GM18867 (cell line): ENCODE results near the gene POPDC2.
"Not testable (repeated sequence)": the region's sequence is repeated elsewhere in the genome, so short reads cannot be mapped to it uniquely, and the experiment has no call there.

Experiments used
- ATAC-seq: cut with Tn5 transposase; IDR thresholded peaks from one replicate; pipeline ENCODE4 v1.9.1; 2021; ENCODE audit warnings: mild to moderate bottlenecking, moderate library complexity; ENCODE audit not compliant: unreplicated experiment

Gene POPDC2

GRCh38 chr3:119660474-119661440, at the start of gene POPDC2:
Gene POPDC2 (minus strand): TSS chr3:119660589. CDS start chr3:119660423, 166 bp downstream.
- ATAC-seq: no peak

DNA sequence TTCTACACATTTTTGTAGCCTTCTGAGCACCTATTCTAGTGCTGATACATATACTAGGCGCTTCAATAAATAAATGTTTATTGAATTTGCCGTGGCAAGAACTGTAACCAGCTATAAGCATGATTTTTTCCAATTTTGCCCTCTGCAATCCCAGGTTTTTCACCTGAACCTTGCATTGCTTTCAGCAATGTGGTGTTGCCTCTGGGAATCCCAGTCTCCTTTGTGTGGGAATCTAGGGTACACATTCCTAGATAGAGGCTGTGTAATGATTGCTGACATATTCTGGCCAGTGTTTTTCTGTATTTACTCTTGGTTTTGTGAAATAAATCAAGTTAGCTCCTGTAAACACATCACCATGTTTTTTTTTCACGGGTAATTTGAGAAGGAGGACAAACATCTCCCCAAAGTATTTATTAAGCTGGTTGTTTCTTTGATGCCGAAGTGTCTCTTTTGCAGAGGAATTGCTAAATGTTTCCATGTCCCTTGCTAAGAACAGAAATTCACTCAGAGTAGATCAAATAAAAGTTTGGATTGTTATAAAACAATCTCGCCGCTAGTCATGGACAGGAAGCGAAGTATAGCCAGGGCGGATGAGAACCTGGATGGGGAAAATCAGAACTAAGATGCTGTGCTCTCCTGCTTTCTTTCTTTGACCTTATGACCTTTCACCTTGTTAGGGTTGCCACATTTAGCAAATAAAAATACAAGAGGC, 43.6 kb upstream of the POPDC2 start:
- no peak for ATAC-seq

DNA sequence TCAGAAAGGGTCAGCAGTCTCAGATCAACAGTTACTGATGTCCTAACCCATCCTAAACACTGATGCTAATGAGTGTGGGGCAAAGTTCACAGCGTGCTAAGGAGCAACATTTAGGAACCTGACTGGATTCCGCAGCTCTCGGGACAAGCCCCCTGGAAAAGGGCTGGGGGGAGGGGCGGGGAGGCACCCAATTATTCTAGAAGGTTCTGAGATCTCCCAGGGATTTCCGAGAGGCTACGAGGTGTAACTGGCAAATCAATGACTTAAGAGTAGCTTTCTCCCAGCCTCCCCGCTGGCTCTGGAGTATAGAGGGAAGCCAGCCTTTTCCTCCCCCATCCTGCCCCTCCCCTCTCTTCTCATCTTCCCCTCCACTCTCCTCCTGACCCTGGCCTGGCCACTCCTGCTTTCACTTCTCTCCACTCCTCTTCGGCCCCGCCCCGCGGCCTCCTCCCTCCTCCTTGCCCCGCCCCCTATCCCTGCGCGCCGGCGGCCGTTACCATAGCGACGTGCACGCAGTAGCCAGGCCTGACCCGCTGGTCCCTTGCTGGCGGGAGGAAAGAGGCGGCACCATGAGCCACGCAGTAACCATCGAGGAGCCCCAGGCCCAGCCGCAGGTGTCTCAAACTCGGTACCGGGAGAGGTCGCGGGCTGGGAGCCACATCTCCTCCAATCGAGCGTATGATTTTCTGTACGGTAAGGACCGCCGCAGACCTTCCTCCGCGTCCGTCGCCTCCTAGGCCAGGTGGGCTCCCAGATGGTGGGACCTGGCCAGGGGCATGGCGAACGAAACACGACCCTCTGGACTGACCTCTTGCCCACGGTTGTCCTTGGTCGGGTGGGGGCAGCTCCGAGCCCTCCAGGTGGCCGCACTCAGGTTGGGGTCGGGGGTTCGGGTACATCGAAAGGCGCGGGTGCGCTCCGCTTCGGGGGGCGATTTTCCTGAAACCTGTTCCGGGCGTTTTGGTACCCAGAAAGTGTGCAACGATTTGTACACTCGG, 42.4 kb upstream of the POPDC2 start, which contains the start of gene CFAP91:
Gene CFAP91, plus strand, starts transcription at position 493 of the 998 bp plus-strand sequence. Its CDS starts 77 bp downstream, at position 570.
- ATAC-seq: peak; percentile 89

- ATAC-seq: peak; percentile 9
Measured at GRCh38 chr3:119700920-119701734, 40.7 kb upstream of the POPDC2 start.

DNA sequence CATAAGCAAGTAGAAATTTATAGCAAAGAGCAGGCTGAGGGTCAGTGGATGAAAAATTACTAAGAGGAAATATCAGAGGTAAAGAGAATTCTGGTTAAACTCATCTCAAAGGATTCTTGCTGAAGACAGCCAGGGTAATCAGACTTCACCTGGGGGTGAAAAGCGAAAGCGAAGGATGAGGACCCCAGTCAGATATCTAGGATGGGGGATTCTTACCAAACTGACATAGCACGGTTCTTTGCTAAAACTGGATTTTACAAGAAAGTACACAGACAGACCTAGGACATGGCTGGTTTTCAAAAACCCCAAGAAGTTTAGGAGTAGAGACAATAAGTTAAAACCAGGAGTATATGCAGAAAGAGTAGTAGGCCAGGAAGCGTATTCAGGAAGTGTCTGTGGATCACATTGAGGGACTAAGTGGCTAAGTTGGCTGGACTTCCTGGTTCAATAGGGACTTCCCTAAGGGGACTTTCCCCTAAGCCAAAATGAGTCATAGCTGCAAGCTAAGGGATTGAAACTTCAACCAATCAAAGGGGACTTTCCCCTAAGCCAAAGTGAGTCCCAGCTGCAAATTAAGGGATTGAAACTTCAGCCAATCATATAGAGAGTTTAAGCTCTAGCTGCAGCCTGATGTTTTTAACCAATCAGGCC, 40.0 kb upstream of the POPDC2 start:
- ATAC-seq: peak; percentile 37

DNA sequence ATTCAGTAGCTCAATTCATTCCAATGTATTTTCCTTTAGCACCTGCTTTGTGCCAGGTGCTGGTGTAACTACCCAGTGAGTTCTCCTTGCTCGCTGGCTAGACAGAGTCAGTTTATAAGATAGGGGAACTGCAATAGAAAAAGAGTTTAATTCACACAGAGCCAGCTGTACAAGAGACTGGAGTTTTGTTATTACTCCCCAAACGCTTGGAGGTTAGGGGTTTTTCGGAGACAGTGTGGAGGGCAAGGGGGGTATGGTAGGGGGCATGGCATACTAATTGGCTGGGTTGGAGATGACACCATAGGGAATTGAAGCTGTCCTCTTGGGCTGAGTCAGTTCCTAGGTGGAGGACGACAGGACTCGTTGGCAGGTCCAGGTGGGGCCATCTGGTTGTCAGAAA, 37.0 kb upstream of the POPDC2 start:
- no peak for ATAC-seq

GRCh38 chr3:119695480-119695879, 35.1 kb upstream of the POPDC2 start:
- ATAC-seq: no peak

GRCh38 chr3:119690043-119690656, 29.8 kb upstream of the POPDC2 start:
- no peak for ATAC-seq

DNA sequence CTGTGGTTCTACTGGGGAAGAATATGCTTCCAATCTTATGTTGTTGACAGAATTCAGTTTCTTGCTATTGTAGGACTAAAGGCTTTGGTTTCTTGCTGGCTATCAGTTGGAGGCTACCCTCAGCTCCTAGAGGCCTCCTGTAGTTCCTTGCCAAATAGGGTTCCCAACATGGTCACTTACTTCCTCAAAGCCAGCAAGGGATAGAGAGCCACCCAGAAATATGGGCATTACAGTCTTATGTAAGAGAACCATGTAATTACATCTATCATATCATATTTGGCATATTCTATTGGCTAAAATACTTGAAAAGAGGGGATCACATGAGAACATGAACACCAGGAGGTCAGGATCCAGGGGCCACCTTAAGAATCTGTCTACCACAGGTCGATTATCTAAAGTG, 23.0 kb upstream of the POPDC2 start:
- no peak for ATAC-seq

- peak; percentile 21 for ATAC-seq
Measured at GRCh38 chr3:119681279-119681678, 20.9 kb upstream of the POPDC2 start.

DNA sequence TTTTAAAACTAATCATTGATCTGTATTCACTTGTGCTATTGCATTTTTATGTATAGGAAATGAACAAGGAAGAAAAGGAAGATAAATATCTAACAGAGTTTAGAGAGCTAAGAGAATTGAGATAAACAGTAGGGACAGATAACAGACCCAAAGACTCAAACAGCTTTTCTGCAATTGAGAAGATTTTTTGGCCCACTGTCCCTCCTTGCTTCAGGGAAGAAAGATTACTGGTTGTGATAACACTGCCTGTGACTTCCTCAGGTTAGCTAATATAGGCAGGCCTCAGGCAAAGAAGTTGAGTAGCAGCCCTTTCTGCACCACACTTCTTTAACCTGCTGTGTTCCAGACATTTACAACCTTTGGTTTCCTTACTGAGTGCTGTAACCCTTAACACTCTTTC, 19.5 kb upstream of the POPDC2 start:
- ATAC-seq: no peak

DNA sequence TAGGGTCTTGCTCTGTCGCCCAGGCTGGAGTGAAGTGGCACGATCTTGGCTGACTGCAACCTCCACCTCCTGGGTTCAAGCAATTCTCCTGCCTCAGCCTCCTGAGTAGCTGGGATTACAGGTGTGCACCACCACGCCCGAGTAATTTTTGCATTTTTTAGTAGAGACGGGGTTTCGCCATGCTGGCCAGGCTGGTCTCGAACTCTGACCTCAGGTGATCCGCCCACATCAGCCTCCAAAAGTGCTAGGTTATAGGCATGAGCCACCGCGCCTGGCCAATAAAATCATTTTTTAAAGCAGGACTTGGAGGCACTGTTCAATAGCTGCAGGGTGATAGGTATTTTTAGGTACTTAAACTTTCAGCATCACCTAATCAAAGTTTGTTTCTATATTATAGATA, 17.8 kb upstream of the POPDC2 start:
- not testable (repeated sequence) for ATAC-seq

GRCh38 chr3:119677641-119677934, 17.2 kb upstream of the POPDC2 start:
- ATAC-seq: no peak

DNA sequence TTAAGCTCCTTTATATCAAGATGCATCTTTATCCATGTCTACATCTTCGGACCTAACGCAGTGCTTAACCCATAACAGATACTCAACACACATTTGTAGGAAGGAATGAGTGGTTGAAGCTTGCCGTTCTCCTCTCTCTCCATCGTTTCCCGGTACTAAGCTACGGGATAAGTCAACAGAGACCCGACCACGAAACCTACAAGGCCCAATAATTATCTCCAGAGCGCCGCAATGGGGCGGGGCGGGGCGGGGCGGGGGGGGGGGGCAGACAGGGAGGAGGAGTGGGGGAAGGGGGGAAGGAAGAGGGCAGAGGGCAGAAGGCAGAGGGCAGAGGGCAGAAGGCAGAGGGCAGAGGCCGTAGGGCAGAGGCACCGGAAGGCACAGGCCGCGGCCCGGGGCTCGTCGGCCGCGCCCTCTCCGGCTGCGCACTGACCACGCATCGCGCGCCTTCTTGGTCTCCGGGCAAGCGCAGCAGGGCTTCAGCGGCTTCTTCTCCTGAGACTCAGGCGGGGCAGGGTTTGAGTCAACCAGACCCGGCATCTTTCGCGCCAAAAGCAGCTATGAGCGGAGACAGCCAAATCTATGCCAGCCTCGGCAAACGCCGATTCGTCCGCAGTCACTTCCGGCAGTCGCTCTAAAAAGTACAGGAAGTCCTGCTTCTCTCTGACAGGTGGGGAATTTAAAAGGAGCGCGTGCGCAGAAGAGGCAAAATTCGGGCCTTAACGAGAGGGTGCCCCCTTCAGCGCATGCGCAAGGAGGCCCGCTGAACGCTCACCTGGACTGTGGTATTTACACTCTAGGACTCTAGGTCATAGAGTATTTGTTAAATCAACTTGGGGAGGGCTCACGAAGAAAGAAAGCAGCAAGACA, 16.6 kb upstream of the POPDC2 start, which contains the start of gene COX17:
Gene COX17, minus strand, starts transcription at position 636 of the 870 bp plus-strand sequence. Its CDS starts 96 bp downstream, at position 540.
- peak; percentile 87 for ATAC-seq

DNA sequence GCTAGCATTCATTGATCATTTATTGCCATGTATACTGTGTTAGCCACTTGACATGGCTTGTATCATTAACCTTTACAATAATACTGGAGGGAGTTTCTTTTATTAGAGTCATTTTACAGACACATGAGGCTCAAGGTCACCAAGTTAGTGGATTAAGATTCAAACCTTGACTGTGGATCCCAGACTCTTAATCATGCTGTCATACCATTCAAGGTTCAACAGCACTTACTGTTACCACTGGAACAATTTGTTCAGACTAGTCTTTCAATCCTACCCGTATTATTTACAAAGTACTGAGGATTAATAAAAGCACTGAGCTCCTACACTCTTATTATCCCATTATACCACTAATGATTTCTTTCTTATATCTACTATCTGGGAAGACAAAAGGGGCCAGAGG, 15.6 kb upstream of the POPDC2 start:
- no peak for ATAC-seq

DNA sequence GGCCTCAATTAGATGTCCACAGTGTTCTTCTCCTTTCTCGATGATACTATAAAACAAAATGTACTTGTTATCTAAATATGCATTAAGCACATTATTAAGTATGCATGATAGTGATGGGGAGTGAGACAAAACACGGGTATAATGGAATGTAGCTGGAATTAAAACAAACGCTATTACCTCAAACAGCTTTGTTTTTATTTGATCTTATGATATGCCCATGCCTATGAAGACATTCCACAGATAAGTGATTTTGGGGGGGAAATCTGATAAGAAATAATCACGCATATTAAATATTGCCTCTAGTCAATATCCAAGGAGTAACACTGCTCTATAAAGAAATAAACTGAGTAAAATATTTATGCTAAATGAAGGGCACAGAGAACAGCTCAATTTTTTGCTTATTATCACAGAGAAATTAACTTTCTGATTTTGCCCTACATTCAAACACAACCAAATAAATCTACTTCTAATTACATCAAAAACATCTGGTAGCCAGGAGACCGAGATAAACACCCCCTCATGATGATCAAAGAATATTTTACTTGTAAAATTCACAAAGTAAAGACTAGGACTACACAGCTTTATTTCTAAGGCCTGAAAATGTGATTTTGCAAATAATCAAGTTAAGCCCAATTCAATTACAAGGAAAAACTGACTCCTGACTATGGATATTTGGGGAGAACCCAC, 14.9 kb upstream of the POPDC2 start:
- no peak for ATAC-seq

DNA sequence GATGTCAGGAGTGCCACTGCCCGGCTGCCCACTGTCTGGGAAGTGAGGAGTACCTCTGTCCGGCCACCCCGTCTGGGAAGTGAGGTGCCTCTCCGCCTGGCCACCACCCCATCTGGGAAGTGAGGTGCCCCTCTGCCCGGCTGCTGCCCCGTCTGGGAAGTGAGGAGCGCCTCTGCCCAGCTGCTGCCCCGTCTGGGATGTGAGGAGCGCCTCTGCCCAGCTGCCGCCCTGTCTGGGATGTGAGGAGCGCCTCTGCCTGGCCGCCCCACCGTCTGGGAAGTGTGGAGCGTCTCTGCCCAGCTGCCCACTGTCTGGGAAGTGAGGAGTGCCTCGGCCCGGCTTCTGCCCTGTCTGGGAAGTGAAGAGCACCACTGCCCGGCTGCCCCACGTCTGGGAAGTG, 13.5 kb upstream of the POPDC2 start:
- no peak for ATAC-seq
